Measurements from ENCODE around the gene UBE2O.

Gene UBE2O

GRCh38 chr17:76495663-76496400, 42.9 kb upstream of the UBE2O start:
- Histone ChIP-seq H3K27ac (ENCODE audit: low read depth, low read length) (no peak overlapping the region), H3K9me3 (ENCODE audit: control insufficient read depth, insufficient read depth, low read length) (no peaks in the 10 kb centered on the region), H3F3A (ENCODE audit: control insufficient read depth, insufficient read depth) (no peaks in the 10 kb centered on the region; the same call in 1 of the 2 replicates), H3K4me2 (ENCODE audit: low read length) (no peak overlapping the region), H3K9me2 (replicated peaks; ENCODE audit: control insufficient read depth, low read length) (no peaks in the 10 kb centered on the region), H3K4me3 (ENCODE audit: low read length) (no peak overlapping the region), H3K79me2 (ENCODE audit: control insufficient read depth, low read length) (peaks cover 67% of the 10 kb centered on the region), H3K27me3 (ENCODE audit: control insufficient read depth, low read length) (no peaks in the 10 kb centered on the region), H3K4me1 (ENCODE audit: control insufficient read depth, low read length) (peaks cover 87% of the 10 kb centered on the region), H3K36me3 (ENCODE audit: control insufficient read depth, low read length) (peaks cover 26% of the 10 kb centered on the region), H4K20me1 (ENCODE audit: control insufficient read depth, insufficient read depth, low read depth, low read length) (no peaks in the 10 kb centered on the region)
- TF ChIP-seq EZH2phosphoT487 (IDR thresholded peaks at IDR 0.05; ENCODE audit: borderline replicate concordance, low read length) (no peak), CTCF (IDR thresholded peaks at IDR 0.05; ENCODE audit: low read depth, low read length, poor library complexity, severe bottlenecking) (no peak)

GRCh38 chr17:76493505-76494167, 40.7 kb upstream of the UBE2O start:
- TF ChIP-seq CTCF (IDR thresholded peaks at IDR 0.05; ENCODE audit: low read depth, low read length, poor library complexity, severe bottlenecking): no peak
- TF ChIP-seq EZH2phosphoT487 (IDR thresholded peaks at IDR 0.05; ENCODE audit: borderline replicate concordance, low read length): no peak
- H3F3A ChIP-seq (ENCODE audit: control insufficient read depth, insufficient read depth): no peaks in the 10 kb centered on the region; the same call in 1 of the 2 replicates
- H3K79me2 ChIP-seq (ENCODE audit: control insufficient read depth, low read length): peaks cover 45% of the 10 kb centered on the region
- peaks cover 72% of the 10 kb centered on the region for H3K4me1 ChIP-seq (ENCODE audit: control insufficient read depth, low read length)
- no peaks in the 10 kb centered on the region for H3K9me3 ChIP-seq (ENCODE audit: control insufficient read depth, insufficient read depth, low read length)
- peak overlapping the region; percentile 88 for H3K4me2 ChIP-seq (ENCODE audit: low read length)
- H4K20me1 ChIP-seq (ENCODE audit: control insufficient read depth, insufficient read depth, low read depth, low read length): no peaks in the 10 kb centered on the region
- peak overlapping the region; percentile 72 for H3K27ac ChIP-seq (ENCODE audit: low read depth, low read length)
- H3K4me3 ChIP-seq (ENCODE audit: low read length): peak overlapping the region; percentile 63
- peaks cover 17% of the 10 kb centered on the region for H3K36me3 ChIP-seq (ENCODE audit: control insufficient read depth, low read length)
- no peaks in the 10 kb centered on the region for H3K27me3 ChIP-seq (ENCODE audit: control insufficient read depth, low read length)
- H3K9me2 ChIP-seq (replicated peaks; ENCODE audit: control insufficient read depth, low read length): no peaks in the 10 kb centered on the region

DNA sequence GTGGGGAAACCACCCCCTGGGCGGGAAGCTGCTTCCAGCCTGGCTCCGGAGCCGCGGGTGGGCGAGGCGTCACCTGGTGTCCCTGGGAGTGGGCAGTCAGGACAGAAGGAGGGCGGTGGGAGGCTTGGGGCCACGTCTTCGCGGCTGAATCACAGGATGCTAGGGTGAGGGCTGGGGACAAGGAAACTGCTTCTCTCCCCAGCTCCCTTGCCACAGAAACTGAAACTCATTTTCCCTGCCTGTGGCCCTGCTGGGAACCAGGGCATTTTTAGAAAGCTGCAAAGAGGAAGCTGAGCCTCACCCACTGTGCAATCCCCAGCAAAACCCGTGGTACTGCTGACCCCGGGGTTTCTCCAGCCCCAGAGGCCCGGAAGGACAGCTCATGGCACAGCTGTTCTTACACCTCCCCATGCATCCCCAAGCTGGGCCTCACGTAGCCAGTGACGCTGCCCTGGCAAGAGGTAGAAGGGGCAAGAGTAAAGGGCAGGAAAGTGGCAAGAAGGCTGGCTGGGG, 40.1 kb upstream of the UBE2O start:
- Histone ChIP-seq H3K4me1 (ENCODE audit: control insufficient read depth, low read length) (peaks cover 66% of the 10 kb centered on the region), H3F3A (ENCODE audit: control insufficient read depth, insufficient read depth) (no peaks in the 10 kb centered on the region; the same call in 1 of the 2 replicates), H4K20me1 (ENCODE audit: control insufficient read depth, insufficient read depth, low read depth, low read length) (no peaks in the 10 kb centered on the region), H3K9me3 (ENCODE audit: control insufficient read depth, insufficient read depth, low read length) (no peaks in the 10 kb centered on the region), H3K4me3 (ENCODE audit: low read length) (peak overlapping the region; percentile 63), H3K27me3 (ENCODE audit: control insufficient read depth, low read length) (no peaks in the 10 kb centered on the region), H3K9me2 (replicated peaks; ENCODE audit: control insufficient read depth, low read length) (no peaks in the 10 kb centered on the region), H3K27ac (ENCODE audit: low read depth, low read length) (peak overlapping the region; percentile 72), H3K36me3 (ENCODE audit: control insufficient read depth, low read length) (peaks cover 11% of the 10 kb centered on the region), H3K4me2 (ENCODE audit: low read length) (peak overlapping the region; percentile 88), H3K79me2 (ENCODE audit: control insufficient read depth, low read length) (peaks cover 39% of the 10 kb centered on the region)
- TF ChIP-seq CTCF (IDR thresholded peaks at IDR 0.05; ENCODE audit: low read depth, low read length, poor library complexity, severe bottlenecking) (no peak), EZH2phosphoT487 (IDR thresholded peaks at IDR 0.05; ENCODE audit: borderline replicate concordance, low read length) (no peak)
